ENCODE results near the gene TUBB. TPM values are rescaled to one million over a fixed set of nuclear protein-coding genes. Genes with fewer than 3 reads are reported as not detected.

The TUBB gene
- total and polyA plus RNA-seq, 2 of the 8 experiments (the other 6 are each of a cell fraction or from before 2014, with no cell fraction given), result 1,880 to 3,022 TPM

- no peak for TF ChIP-seq KDM1A (IDR thresholded peaks at IDR 0.05; ENCODE audit: borderline replicate concordance, low read length)
- TF ChIP-seq, protein P1, sequence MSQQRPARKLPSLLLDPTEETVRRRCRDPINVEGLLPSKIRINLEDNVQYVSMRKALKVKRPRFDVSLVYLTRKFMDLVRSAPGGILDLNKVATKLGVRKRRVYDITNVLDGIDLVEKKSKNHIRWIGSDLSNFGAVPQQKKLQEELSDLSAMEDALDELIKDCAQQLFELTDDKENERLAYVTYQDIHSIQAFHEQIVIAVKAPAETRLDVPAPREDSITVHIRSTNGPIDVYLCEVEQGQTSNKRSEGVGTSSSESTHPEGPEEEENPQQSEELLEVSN (IDR thresholded peaks at IDR 0.05), result no peak
- no peak for TF ChIP-seq ATF3 (IDR thresholded peaks at IDR 0.05; ENCODE audit: insufficient read depth, low read depth, low read length)
- no peak for TF ChIP-seq CBX8 (IDR thresholded peaks at IDR 0.05; ENCODE audit: borderline replicate concordance, low read depth, low read length)
- TF ChIP-seq SP4 (IDR thresholded peaks at IDR 0.05; ENCODE audit: low read length), result no peak
Measured at GRCh38 chr6:30711758-30712380, 8.3 kb upstream of the TUBB start (continued).
